HL-60/S4 (cell line): ENCODE results near the gene NCOA3.
"Not testable (repeated sequence)": the region's sequence is repeated elsewhere in the genome, so short reads cannot be mapped to it uniquely, and the experiment has no call there.

Experiments
- in situ Hi-C: fragments of 300-500 bp; cut with MboI; formaldehyde crosslinking; loops from 2 replicates; pipeline ENCODE4 v1.14.3; 2022; ENCODE audit warnings: low sequenced_read_pairs

The NCOA3 gene

GRCh38 chr20:47534405-47534804 lies 32.7 kb downstream of the NCOA3 start:
- in situ Hi-C loops: no loop called here

GRCh38 chr20:47535088-47535487 lies 33.4 kb downstream of the NCOA3 start:
- in situ Hi-C loops: no loop called here

- in situ Hi-C loops: no loop called here
Observed at GRCh38 chr20:47535994-47536393, 34.3 kb downstream of the NCOA3 start.

GRCh38 chr20:47540443-47541354 lies 39.0 kb downstream of the NCOA3 start:
- in situ Hi-C loops: no loop called here

- in situ Hi-C loops: no loop called here
Observed at GRCh38 chr20:47541355-47541922, 39.8 kb downstream of the NCOA3 start.

GRCh38 chr20:47543006-47543431 lies 41.3 kb downstream of the NCOA3 start:
- in situ Hi-C loops: no loop called here

- in situ Hi-C loops: no loop called here
Observed at GRCh38 chr20:47544240-47544639, 42.6 kb downstream of the NCOA3 start.

- in situ Hi-C loops: no loop called here
Observed at GRCh38 chr20:47544852-47545251, 43.2 kb downstream of the NCOA3 start.

- in situ Hi-C loops: no loop called here
Observed at GRCh38 chr20:47545499-47545898, 43.8 kb downstream of the NCOA3 start.

- in situ Hi-C loops: no loop called here
Observed at GRCh38 chr20:47546184-47547033, 44.7 kb downstream of the NCOA3 start.

GRCh38 chr20:47547034-47547387 lies 45.3 kb downstream of the NCOA3 start:
- in situ Hi-C loops: no loop called here

GRCh38 chr20:47549671-47550070 lies 48.0 kb downstream of the NCOA3 start:
- in situ Hi-C loops: no loop called here

- in situ Hi-C loops: no loop called here
Observed at GRCh38 chr20:47551222-47551621, 49.5 kb downstream of the NCOA3 start.

- in situ Hi-C loops: no loop called here
Observed at GRCh38 chr20:47551841-47552240, 50.2 kb downstream of the NCOA3 start.

- in situ Hi-C loops: no loop called here
Observed at GRCh38 chr20:47552996-47553395, 51.3 kb downstream of the NCOA3 start.

- in situ Hi-C loops: not testable (repeated sequence)
Observed at GRCh38 chr20:47553594-47554235, 52.0 kb downstream of the NCOA3 start.

- in situ Hi-C loops: not testable (repeated sequence)
Observed at GRCh38 chr20:47554283-47554682, 52.6 kb downstream of the NCOA3 start.

- in situ Hi-C loops: no loop called here
Observed at GRCh38 chr20:47557218-47557617, 55.5 kb downstream of the NCOA3 start.

- in situ Hi-C loops: no loop called here
Observed at GRCh38 chr20:47557791-47558190, 56.1 kb downstream of the NCOA3 start.

GRCh38 chr20:47558295-47559066 lies 56.8 kb downstream of the NCOA3 start:
- in situ Hi-C loops: no loop called here
